Activated CD4-positive, alpha-beta T cell treated with anti-CD3 and anti-CD28 coated beads, Interleukin-2, amount 50 U/mL, for 1 hour (primary cell): ENCODE results near the gene RPL36AL.
A peak's percentile ranks its signal among the peaks of the same experiment; 100 is the strongest.
"Not testable (repeated sequence)": the region's sequence is repeated elsewhere in the genome, so short reads cannot be mapped to it uniquely, and the experiment has no call there.

Experiments
- DNase-seq: peaks from one replicate; pipeline ENCODE4 v3.0.0-alpha.2; 2020

Gene RPL36AL

GRCh38 chr14:49617852-49618519, 2.4 kb downstream of the RPL36AL start:
- DNase-seq: no peak

DNA sequence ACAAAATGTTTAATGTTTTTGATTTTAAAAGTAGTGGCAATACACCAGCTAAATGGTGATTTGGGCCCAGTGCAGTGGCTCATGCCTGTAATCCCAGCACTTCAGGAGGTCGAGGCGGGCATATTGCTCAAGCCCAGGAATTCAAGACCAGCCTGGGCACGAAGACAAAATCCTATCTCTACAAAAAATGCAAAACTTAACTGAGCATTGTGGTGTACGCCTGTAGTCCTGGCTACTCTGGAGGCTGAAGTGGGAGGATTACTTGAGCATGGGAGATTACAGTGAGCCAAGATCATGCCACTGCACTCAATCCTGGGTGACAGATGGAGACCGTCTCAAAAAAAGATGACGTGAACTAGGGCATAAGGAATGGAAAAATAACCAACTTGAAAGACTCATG, 4.7 kb downstream of the RPL36AL start:
- DNase-seq: no peak

- DNase-seq: no peak
Measured at GRCh38 chr14:49614196-49614595, 6.2 kb downstream of the RPL36AL start.

DNA sequence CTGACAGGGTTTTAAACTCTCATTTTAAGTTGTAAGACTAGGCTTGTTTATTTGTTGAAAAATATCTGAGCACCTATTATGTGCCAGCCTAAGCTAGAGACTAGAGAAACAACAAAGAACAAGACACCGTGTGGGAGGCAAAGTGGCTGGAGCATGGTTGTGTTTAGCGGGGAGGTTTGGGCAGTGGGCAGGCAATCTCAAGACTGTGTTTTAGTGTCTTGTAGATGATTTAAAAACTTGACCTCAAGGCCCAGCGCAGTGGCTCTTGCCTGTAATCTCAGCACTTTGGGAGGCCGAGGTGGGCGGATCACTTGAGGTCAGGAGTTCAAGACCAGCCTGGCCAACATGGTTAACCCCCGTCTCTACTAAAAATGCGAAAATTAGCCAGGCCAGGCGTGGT, 7.8 kb downstream of the RPL36AL start:
- DNase-seq: no peak

DNA sequence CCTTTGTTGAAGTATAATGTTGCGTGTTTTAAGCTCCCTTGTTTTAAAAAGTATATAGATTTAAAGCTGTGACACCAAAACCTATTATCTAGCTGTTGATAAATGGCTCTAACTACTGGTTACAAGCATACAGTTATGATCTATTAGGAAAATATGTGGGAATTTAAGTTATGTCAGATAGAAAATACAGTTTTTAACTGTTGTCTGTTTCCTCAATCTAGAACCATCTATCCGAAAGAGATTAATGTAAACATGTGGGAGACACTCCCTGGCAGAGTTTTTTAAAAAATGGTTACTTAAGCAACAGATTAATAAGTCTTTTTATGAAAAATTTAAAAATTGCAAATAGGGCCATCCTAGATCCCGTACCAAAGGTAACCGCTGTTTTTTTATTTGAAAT, 8.2 kb downstream of the RPL36AL start:
- DNase-seq: no peak

DNA sequence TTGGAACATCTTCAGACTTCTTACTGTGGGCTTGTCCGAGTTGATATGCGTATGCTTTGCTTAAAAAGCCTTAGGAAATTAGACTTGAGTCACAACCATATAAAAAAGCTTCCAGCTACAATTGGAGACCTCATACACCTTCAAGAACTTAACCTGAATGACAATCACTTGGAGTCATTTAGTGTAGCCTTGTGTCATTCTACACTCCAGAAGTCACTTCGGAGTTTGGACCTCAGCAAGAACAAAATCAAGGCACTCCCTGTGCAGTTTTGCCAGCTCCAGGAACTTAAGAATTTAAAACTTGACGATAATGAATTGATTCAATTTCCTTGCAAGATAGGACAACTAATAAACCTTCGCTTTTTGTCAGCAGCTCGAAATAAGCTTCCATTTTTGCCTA, 12.8 kb downstream of the RPL36AL start:
- DNase-seq: no peak

- peak; percentile 88 for DNase-seq
Measured at GRCh38 chr14:49598485-49599300, 21.7 kb downstream of the RPL36AL start, which contains the start of gene LRR1. TSS of gene LRR1 (plus strand) at chr14:49598940. CDS start at chr14:49599021, 81 bp downstream.

- DNase-seq: no peak
Measured at GRCh38 chr14:49598189-49598484, 22.3 kb downstream of the RPL36AL start.

DNA sequence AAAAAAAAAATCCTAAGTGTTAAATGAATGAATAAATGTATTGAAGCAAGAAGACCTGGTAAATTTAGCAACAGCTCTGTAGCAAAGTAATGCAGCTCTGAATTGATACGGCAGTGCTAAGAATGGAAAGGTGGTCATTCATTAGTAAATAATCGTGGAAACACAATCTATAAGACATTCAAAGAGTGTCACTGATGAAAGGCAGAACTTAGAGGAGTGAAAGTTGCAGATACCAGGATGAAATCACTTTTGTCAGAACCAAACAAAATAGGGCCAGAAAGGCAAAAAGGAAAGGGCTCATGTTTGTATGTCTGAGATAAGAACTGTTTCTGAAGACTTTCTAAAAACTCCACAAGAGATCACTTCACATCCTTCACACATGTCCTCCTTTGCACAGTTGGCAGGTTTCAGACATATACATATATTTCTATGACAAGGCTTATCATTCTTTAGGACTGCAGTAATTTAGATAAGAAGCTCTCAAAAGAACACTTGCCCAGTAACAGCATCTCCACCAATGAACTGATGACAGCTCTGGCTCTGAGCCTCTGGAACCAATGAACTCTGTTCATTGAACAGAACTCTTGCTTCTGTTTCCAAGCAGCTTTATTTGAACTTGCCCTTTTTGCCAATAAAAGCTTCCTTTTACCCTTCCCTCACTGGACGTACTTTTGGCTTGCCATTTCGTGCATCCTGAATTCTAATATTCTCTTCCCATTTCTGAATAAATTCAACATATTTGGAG, 25.9 kb downstream of the RPL36AL start:
- DNase-seq: no peak

- DNase-seq: no peak
Measured at GRCh38 chr14:49593016-49593415, 27.4 kb downstream of the RPL36AL start.

- no peak for DNase-seq
Measured at GRCh38 chr14:49589387-49589786, 31.0 kb downstream of the RPL36AL start.

- DNase-seq: peak; percentile 35
Measured at GRCh38 chr14:49586673-49587460, 33.6 kb downstream of the RPL36AL start.

DNA sequence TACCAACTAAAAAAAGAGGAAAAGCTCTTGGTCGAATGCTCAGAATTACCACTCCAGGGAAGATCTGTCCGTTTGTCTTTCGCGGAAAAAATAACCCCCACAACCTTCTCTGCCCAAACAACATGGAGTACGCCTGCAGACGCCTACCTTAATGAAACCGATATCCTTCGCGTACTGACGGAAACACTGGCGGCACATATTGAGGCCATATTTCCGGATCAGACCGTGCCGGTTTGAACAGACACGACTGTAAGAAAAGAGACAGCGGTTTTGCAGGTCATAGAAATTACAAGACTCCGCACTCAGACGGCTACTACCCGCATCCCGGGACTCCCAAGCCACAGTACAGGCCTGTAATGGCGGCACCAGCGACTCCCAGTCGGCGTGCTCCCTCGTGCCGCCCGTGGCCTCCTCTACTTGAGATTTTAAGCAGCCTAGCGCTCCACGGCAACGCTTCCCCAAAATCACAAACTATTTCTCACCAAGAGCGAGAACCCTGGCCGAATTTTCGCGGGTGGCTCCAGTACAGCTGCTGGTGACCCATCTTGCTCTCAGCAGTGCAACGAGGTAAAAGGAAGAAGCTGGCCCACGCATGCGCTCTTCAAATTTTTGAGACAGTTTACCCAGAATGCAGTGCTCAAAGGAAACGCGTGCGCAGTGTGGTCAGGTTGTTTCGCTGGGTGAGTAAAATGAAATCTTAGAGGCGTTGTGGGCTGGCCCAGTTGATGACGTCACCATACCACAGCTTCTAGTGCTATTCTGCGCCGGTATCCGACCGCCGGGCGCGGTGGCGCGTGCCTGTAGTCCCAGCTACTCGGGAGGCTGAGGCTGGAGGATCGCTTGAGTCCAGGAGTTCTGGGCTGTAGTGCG, 34.4 kb downstream of the RPL36AL start, which contains the start of gene RPS29:
TSS of gene RPS29 (minus strand) at position 578 of the 870 bp plus-strand sequence. CDS start at position 544, 34 bp downstream.
- peak; percentile 97 for DNase-seq

DNA sequence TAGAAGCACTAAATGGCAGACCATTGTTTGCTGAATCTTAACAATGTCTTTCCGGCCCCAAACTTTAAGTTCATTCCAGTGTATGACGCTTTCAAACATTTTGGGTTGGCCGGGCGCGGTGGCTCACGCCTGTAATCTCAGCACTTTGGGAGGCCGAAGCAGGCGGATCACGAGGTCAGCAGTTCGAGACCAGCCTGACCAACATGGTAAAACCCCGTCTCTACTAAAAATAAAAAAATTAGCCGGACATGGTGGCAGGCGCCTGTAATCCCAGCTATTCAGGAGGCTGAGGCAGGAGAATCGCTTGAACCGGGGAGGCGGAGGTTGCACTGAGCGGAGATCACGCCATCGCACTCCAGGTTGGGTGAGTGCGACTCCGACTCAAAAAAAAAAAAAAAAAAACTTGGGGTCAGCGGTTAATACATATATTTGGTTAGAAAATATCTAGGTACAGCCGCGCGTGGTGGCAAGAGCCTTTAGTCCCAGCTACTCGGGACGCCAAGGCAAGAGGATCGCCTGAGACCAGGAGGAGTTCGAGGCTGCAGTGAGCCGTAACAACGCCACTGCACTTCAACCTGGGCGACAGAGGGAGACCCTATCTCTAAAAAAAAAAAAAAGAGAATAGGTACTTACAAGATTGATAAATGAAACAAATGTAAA, 35.3 kb downstream of the RPL36AL start:
- not testable (repeated sequence) for DNase-seq

GRCh38 chr14:49584058-49584457, 36.4 kb downstream of the RPL36AL start:
- DNase-seq: no peak

- DNase-seq: no peak
Measured at GRCh38 chr14:49583629-49584028, 36.8 kb downstream of the RPL36AL start.

DNA sequence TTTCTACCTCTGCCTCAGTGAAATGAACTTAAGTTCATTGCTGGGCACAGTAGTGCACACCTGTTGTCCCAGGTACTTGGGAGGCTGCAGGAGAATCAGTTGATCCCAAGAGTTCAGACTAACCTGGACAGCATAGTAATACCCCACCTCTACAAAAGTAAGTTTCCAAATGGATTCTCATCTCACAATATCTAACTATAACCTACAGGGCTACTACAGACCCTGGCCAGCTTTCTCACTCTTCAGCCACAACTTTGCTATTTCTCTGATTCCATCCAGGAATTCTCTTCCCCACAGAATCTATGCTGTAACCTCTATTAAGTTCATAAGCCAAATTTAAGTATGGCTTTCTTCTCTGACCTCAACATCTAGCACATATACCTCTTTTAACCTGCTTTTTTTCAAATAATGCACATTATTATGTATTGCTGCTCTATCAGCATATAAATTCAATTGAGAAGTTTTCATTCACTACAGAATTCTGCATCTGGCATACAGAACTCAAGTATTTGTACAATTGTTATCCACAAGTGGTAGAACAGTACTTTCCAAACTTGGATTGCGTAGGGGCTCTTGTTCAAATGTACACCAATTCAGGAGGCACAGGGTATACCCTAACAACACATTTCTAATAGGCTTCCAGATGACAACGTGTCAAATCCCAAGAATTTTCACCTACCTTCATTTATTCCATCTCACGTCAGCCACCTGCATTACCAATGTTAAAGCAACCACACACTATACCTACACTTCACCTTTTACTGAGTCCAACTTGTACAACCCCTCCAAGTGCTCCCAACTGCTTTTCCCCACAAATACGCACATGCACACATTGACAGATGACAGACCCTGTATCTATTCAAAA, 38.1 kb downstream of the RPL36AL start:
- no peak for DNase-seq

- DNase-seq: no peak
Measured at GRCh38 chr14:49581209-49582112, 39.0 kb downstream of the RPL36AL start.

- DNase-seq: no peak
Measured at GRCh38 chr14:49579841-49580240, 40.6 kb downstream of the RPL36AL start.
